ENCODE measurements around the gene DCAF17. TPM values are rescaled to one million over a fixed set of nuclear protein-coding genes. Genes with fewer than 3 reads are reported as not detected.

DCAF17 gene
- total and polyA plus RNA-seq, 2 of the 13 experiments (the other 11 are each of a cell fraction or from before 2014, with no cell fraction given) = 13.7 to 30.0 TPM

GRCh38 chr2:171432969-171433762, 860 bp upstream of the DCAF17 start (continued):
- TF ChIP-seq ZBTB10 (CRISPR knock-in tag; IDR thresholded peaks at IDR 0.05; ENCODE audit: borderline replicate concordance) (no peak), GLMP (CRISPR knock-in tag; IDR thresholded peaks at IDR 0.05; ENCODE audit: borderline replicate concordance) (no peak), PATZ1 (CRISPR knock-in tag; IDR thresholded peaks at IDR 0.05) (no peak), PHF8 (CRISPR knock-in tag; IDR thresholded peaks at IDR 0.05) (no peak), RORA (CRISPR knock-in tag; IDR thresholded peaks at IDR 0.05) (no peak), ZNF253 (CRISPR knock-in tag; IDR thresholded peaks at IDR 0.05; ENCODE audit: borderline replicate concordance) (no peak), CHCHD3 (CRISPR knock-in tag; IDR thresholded peaks at IDR 0.05) (no peak), ZNF691 (CRISPR knock-in tag; IDR thresholded peaks at IDR 0.05; ENCODE audit: borderline replicate concordance, low read depth) (peak; percentile 86; the same call in 1 of the 2 replicates), IKZF4 (CRISPR knock-in tag; IDR thresholded peaks at IDR 0.05; ENCODE audit: borderline replicate concordance, low read depth, not compliant biosample characterization) (no peak), TCF12 (IDR thresholded peaks at IDR 0.05) (no peak), TCF12 (CRISPR knock-in tag; IDR thresholded peaks at IDR 0.05) (no peak), ZNF543 (CRISPR knock-in tag; IDR thresholded peaks at IDR 0.05) (no peak), ZNF281 (CRISPR knock-in tag; IDR thresholded peaks at IDR 0.05; ENCODE audit: borderline replicate concordance) (peak; percentile 25; the same call in 1 of the 2 replicates), ARID3A (IDR thresholded peaks at IDR 0.05; ENCODE audit: low read depth, low read length) (0 out of 2 replicates have a peak, but pooled peaks have one; percentile 8), BATF2 (CRISPR knock-in tag; IDR thresholded peaks at IDR 0.05) (0 out of 2 replicates have a peak, but pooled peaks have one; percentile 62)
